ENCODE results near the gene SYVN1. TPM values are rescaled to one million over a fixed set of nuclear protein-coding genes. Genes with fewer than 3 reads are reported as not detected.

The SYVN1 gene
- total RNA-seq, 1 experiment from 2014 or later: 34.8 TPM

- H3K4me3 Mint-ChIP-seq: no peak overlapping the region
- H3K9me3 Mint-ChIP-seq: no peaks in the 10 kb centered on the region
- ATAC-seq (peak; percentile 37), DNase-seq (ENCODE audit: low spot score) (peak; percentile 98)
- POLR2A ChIA-PET: interaction anchor here (0.5 to 2.1 kb wide), 5 partner anchors 12 to 71 kb away, joined by 3 to 9 read pairs (median 3); partner anchors contain the start of genes CAPN1, FAU, MRPL49 and VPS51
- no peaks in the 10 kb centered on the region for H3K27me3 Mint-ChIP-seq (ENCODE audit: low read depth)
- CTCF ChIA-PET: interaction anchor here (0.5 to 4.8 kb wide), 49 partner anchors 10 to 702 kb away, joined by 3 to 104 read pairs (median 5); partner anchors contain the start of genes ARL2, BATF2, CAPN1 and CDCA5
- H3K36me3 Mint-ChIP-seq: peaks cover 1% of the 10 kb centered on the region
- H3K27ac Mint-ChIP-seq: no peak overlapping the region
- peaks cover 17% of the 10 kb centered on the region for H3K4me1 Mint-ChIP-seq
- no peak for TF ChIP-seq FOXK1 (CRISPR knock-in tag; IDR thresholded peaks at IDR 0.05)
- TF ChIP-seq ZNF512 (CRISPR knock-in tag; IDR thresholded peaks at IDR 0.05; ENCODE audit: borderline replicate concordance): no peak
- no peak for TF ChIP-seq JUN (CRISPR knock-in tag; IDR thresholded peaks at IDR 0.05)
- TF ChIP-seq STAT6 (CRISPR knock-in tag; conservative IDR thresholded peaks at IDR 0.05; ENCODE audit: low read depth): no peak
- no peak for TF ChIP-seq SP1 (CRISPR knock-in tag; conservative IDR thresholded peaks at IDR 0.05)
- no peak for TF ChIP-seq ZMAT4 (CRISPR knock-in tag; IDR thresholded peaks at IDR 0.05)
- no peak for TF ChIP-seq E2F5 (CRISPR knock-in tag; IDR thresholded peaks at IDR 0.05)
- TF ChIP-seq ARID4B (CRISPR knock-in tag; IDR thresholded peaks at IDR 0.05; ENCODE audit: borderline replicate concordance): 0 out of 2 replicates have a peak, but pooled peaks have one; percentile 29
- TF ChIP-seq FOXJ3 (CRISPR knock-in tag; IDR thresholded peaks at IDR 0.05; ENCODE audit: borderline replicate concordance): no peak
- TF ChIP-seq CDX4 (CRISPR knock-in tag; IDR thresholded peaks at IDR 0.05; ENCODE audit: borderline replicate concordance): no peak
- no peak for TF ChIP-seq RELA (CRISPR knock-in tag; IDR thresholded peaks at IDR 0.05; ENCODE audit: borderline replicate concordance)
- TF ChIP-seq ERG (CRISPR knock-in tag; IDR thresholded peaks at IDR 0.05): no peak
- TF ChIP-seq USF2 (CRISPR knock-in tag; IDR thresholded peaks at IDR 0.05): no peak
- no peak for TF ChIP-seq ZBTB43 (CRISPR knock-in tag; IDR thresholded peaks at IDR 0.05)
- TF ChIP-seq CREM (CRISPR knock-in tag; IDR thresholded peaks at IDR 0.05): no peak
- TF ChIP-seq ZNF317 (CRISPR knock-in tag; IDR thresholded peaks at IDR 0.05; ENCODE audit: borderline replicate concordance, low read depth): no peak
- TF ChIP-seq CTCF (IDR thresholded peaks at IDR 0.05): peak; percentile 100
- no peak for TF ChIP-seq NFYB (CRISPR knock-in tag; conservative IDR thresholded peaks at IDR 0.05; ENCODE audit: low read depth)
- no peak for TF ChIP-seq ZNF121 (CRISPR knock-in tag; IDR thresholded peaks at IDR 0.05)
Observed at GRCh38 chr11:65110354-65110861, 23.9 kb downstream of the SYVN1 start.
